ENCODE data around the gene LAS1L. TPM values are rescaled to one million over a fixed set of nuclear protein-coding genes. Genes with fewer than 3 reads are reported as not detected.

Gene LAS1L
- total and polyA plus RNA-seq, 2 donors (not counting 3 experiments of a cell fraction or from before 2014, with no cell fraction given) = 22.9 to 34.2 TPM

Other genes with a start within 250 kb of the LAS1L start
- 635 and 658 TPM in 2 replicates for gene MSN, start 132.9 kb upstream of the LAS1L start, total RNA-seq
- gene MSN, start 132.9 kb upstream of the LAS1L start, polyA plus RNA-seq = 511 and 528 TPM in 2 replicates

Measured in endothelial cell of umbilical vein (primary cell).